Measurements from ENCODE around the gene PAQR8. TPM values are rescaled to one million over a fixed set of nuclear protein-coding genes. Genes with fewer than 3 reads are reported as not detected.

PAQR8 gene
- total and polyA plus RNA-seq, 2 donors (not counting 1 experiment from before 2014, with no cell fraction given), result 2.3 to 8.5 TPM

DNA sequence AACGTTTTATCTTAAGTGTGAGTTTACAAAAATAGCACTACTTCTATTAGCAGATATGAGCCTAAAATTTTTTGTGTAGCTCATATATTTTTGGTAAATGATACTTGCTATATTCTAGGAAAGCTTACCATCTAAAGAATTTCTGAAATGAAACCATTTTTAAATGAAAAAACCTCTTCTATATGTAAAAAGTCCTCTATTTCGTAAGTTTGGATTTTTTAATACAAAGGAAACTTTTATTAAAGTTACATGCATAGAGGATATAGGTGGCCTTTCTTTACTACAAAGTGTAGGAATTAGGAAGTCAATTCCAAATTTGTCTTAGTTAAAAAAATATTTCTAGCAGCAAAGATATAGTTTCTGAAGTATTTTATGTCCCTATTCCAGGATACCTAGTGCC, 77.0 kb downstream of the PAQR8 start:
- Histone ChIP-seq H4K20me1 (ENCODE audit: control insufficient read depth, insufficient read depth, low read length, poor library complexity, severe bottlenecking) (no peaks in the 10 kb centered on the region), H3K4me3 (ENCODE audit: control extremely low read depth in 1 of 5, extremely low read depth in 1 of 5, insufficient read depth in 1 of 5, low read depth in 2 of 5, low read length in 4 of 5) (no peak overlapping the region), H3K9ac (ENCODE audit: low read length) (no peak overlapping the region), H3K4me2 (replicated peaks; ENCODE audit: low read depth, low read length, poor library complexity, severe bottlenecking) (no peak overlapping the region), H2AFZ (ENCODE audit: insufficient read depth, low read depth, low read length, poor library complexity, severe bottlenecking) (no peak overlapping the region), H3K79me2 (ENCODE audit: control insufficient read depth, insufficient read depth, low read length) (no peaks in the 10 kb centered on the region), H3K27me3 (replicated peaks in 1 of 4; ENCODE audit: control extremely low read depth in 1 of 4, control insufficient read depth in 3 of 4, insufficient read depth in 4 of 4, low read length in 3 of 4) (no peaks in the 10 kb centered on the region), H3K9me3 (ENCODE audit: control extremely low read depth in 1 of 3, control insufficient read depth in 2 of 3, insufficient read depth in 1 of 3, low read length in 2 of 3) (peaks cover 0 to 2% (median 0%) of the 10 kb centered on the region in 3 donors), H3K27ac (ENCODE audit: low read length in 2 of 2) (no peak overlapping the region), H3K36me3 (replicated peaks in 1 of 2; ENCODE audit: control extremely low read depth in 1 of 2, control insufficient read depth in 1 of 2, extremely low read depth in 1 of 2, insufficient read depth in 2 of 2, low read length in 1 of 2) (peaks cover 0 to 10% of the 10 kb centered on the region in 2 experiments), H3K4me1 (ENCODE audit: control insufficient read depth in 2 of 2, insufficient read depth in 2 of 2, low read length in 2 of 2) (no peaks in the 10 kb centered on the region)
- ATAC-seq (ENCODE audit: low read depth) (no peak), DNase-seq (no peak)
- ChIA-PET POLR2A (no interaction called here), CTCF (no interaction called here)
- no peak overlapping the region for H3K4me3 Mint-ChIP-seq
- H3K9me3 Mint-ChIP-seq (ENCODE audit: insufficient read depth), result no peaks in the 10 kb centered on the region
- H3K27me3 Mint-ChIP-seq, result no peaks in the 10 kb centered on the region
- TF ChIP-seq, protein P1, sequence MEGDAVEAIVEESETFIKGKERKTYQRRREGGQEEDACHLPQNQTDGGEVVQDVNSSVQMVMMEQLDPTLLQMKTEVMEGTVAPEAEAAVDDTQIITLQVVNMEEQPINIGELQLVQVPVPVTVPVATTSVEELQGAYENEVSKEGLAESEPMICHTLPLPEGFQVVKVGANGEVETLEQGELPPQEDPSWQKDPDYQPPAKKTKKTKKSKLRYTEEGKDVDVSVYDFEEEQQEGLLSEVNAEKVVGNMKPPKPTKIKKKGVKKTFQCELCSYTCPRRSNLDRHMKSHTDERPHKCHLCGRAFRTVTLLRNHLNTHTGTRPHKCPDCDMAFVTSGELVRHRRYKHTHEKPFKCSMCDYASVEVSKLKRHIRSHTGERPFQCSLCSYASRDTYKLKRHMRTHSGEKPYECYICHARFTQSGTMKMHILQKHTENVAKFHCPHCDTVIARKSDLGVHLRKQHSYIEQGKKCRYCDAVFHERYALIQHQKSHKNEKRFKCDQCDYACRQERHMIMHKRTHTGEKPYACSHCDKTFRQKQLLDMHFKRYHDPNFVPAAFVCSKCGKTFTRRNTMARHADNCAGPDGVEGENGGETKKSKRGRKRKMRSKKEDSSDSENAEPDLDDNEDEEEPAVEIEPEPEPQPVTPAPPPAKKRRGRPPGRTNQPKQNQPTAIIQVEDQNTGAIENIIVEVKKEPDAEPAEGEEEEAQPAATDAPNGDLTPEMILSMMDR (IDR thresholded peaks at IDR 0.05), result no peak
- no peak for TF ChIP-seq EZH2 (IDR thresholded peaks at IDR 0.05; ENCODE audit: borderline replicate concordance, insufficient read depth, low read depth, low read length, poor library complexity, severe bottlenecking)
- intact Hi-C loops (cut with micrococcal nuclease), result no loop called here
- peaks cover under 1% of the 10 kb centered on the region for H3K4me1 Mint-ChIP-seq
- no peak overlapping the region for H3K27ac Mint-ChIP-seq
- WGBS (ENCODE audit: insufficient coverage), result no CpG with 5 or more reads among the region's 2 CpGs

DNA sequence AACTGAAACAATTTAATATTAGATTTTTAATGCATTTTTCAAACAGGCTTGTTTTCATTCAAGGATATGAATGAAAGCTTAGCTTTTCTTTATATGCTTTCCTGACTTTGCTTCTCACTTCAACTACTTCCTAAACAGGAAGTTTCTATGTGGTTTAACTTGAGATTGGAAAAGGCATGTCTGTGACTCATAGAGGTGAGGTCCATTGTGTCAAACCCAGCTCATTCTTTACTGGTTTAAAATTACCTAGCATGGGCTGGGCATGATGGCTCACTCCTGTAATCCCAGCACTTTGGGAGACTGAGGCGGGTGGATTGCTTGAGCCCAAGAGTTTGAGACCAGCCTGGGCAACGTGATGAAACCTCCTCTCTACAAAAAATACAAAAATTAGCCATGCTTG, 92.6 kb downstream of the PAQR8 start:
- peaks cover 0 to 5% of the 10 kb centered on the region in 2 experiments for H3K36me3 ChIP-seq (replicated peaks in 1 of 2; ENCODE audit: control extremely low read depth in 1 of 2, control insufficient read depth in 1 of 2, extremely low read depth in 1 of 2, insufficient read depth in 2 of 2, low read length in 1 of 2)
- Mint-ChIP-seq H3K4me1 (no peaks in the 10 kb centered on the region), H3K27me3 (no peaks in the 10 kb centered on the region), H3K27ac (no peak overlapping the region), H3K9me3 (ENCODE audit: insufficient read depth) (peaks cover 10% of the 10 kb centered on the region), H3K4me3 (no peak overlapping the region)
- no peak overlapping the region for H3K4me2 ChIP-seq (replicated peaks; ENCODE audit: low read depth, low read length, poor library complexity, severe bottlenecking)
- no peaks in the 10 kb centered on the region for H4K20me1 ChIP-seq (ENCODE audit: control insufficient read depth, insufficient read depth, low read length, poor library complexity, severe bottlenecking)
- DNase-seq (no peak), ATAC-seq (ENCODE audit: low read depth) (no peak)
- H3K4me3 ChIP-seq (ENCODE audit: control extremely low read depth in 1 of 5, extremely low read depth in 1 of 5, insufficient read depth in 1 of 5, low read depth in 2 of 5, low read length in 4 of 5), result no peak overlapping the region
- ChIA-PET CTCF (interaction anchor here (0.8 kb wide), 1 partner anchor 10 kb away, joined by 4 read pairs; no protein-coding TSS in a partner anchor), POLR2A (no interaction called here)
- no peaks in the 10 kb centered on the region for H3K27me3 ChIP-seq (replicated peaks in 1 of 4; ENCODE audit: control extremely low read depth in 1 of 4, control insufficient read depth in 3 of 4, insufficient read depth in 4 of 4, low read length in 3 of 4)
- H3K9me3 ChIP-seq (ENCODE audit: control extremely low read depth in 1 of 3, control insufficient read depth in 2 of 3, insufficient read depth in 1 of 3, low read length in 2 of 3), result peaks cover 0 to 7% (median 7%) of the 10 kb centered on the region in 3 donors
- intact Hi-C loops (cut with micrococcal nuclease), result no loop called here
- H3K4me1 ChIP-seq (ENCODE audit: control insufficient read depth in 2 of 2, insufficient read depth in 2 of 2, low read length in 2 of 2), result no peaks in the 10 kb centered on the region
- no peak overlapping the region for H2AFZ ChIP-seq (ENCODE audit: insufficient read depth, low read depth, low read length, poor library complexity, severe bottlenecking)
- H3K79me2 ChIP-seq (ENCODE audit: control insufficient read depth, insufficient read depth, low read length), result no peaks in the 10 kb centered on the region
- WGBS (ENCODE audit: insufficient coverage), result no CpG with 5 or more reads among the region's 2 CpGs
- H3K27ac ChIP-seq (ENCODE audit: low read length in 2 of 2), result no peak overlapping the region
- TF ChIP-seq, protein P1 (IDR thresholded peaks at IDR 0.05), result no peak
- no peak for TF ChIP-seq EZH2 (IDR thresholded peaks at IDR 0.05; ENCODE audit: borderline replicate concordance, insufficient read depth, low read depth, low read length, poor library complexity, severe bottlenecking)
- no peak overlapping the region for H3K9ac ChIP-seq (ENCODE audit: low read length)
